Fibroblast of upper back skin (primary cell): ENCODE results near the gene CTDNEP1.
"Not testable (repeated sequence)": the region's sequence is repeated elsewhere in the genome, so short reads cannot be mapped to it uniquely, and the experiment has no call there.

Source experiments
- DNase-seq: peaks from one replicate; pipeline ENCODE4 v3.0.0-alpha.2; 2013

The CTDNEP1 gene

GRCh38 chr17:7243838-7244237, 7.7 kb downstream of the CTDNEP1 start:
- DNase-seq, result not testable (repeated sequence)

GRCh38 chr17:7243453-7243729, 8.1 kb downstream of the CTDNEP1 start:
- no peak for DNase-seq

GRCh38 chr17:7242717-7243452, 8.6 kb downstream of the CTDNEP1 start:
- peak; percentile 95 for DNase-seq

- peak; percentile 90 for DNase-seq
These were observed 9.5 kb downstream of the CTDNEP1 start, which contains the start of gene GABARAP for GRCh38 chr17:7241783-7242716. GABARAP (minus strand) TSS chr17:7242449; CDS start chr17:7242330, 119 bp downstream.

- DNase-seq, result no peak
These were observed 10.3 kb downstream of the CTDNEP1 start for GRCh38 chr17:7241090-7241733.

- no peak for DNase-seq
These were observed 11.2 kb downstream of the CTDNEP1 start for GRCh38 chr17:7240375-7240774.

GRCh38 chr17:7239091-7240027, 12.2 kb downstream of the CTDNEP1 start, which contains the start of gene PHF23:
PHF23 (minus strand) TSS chr17:7239457; CDS start chr17:7239279, 178 bp downstream.
- peak; percentile 100 for DNase-seq

GRCh38 chr17:7238420-7239090, 13.0 kb downstream of the CTDNEP1 start:
- DNase-seq, result peak; percentile 29

- peak; percentile 75 for DNase-seq
These were observed 13.6 kb downstream of the CTDNEP1 start for GRCh38 chr17:7237761-7238419.

GRCh38 chr17:7237266-7237760, 14.2 kb downstream of the CTDNEP1 start:
- DNase-seq, result no peak

GRCh38 chr17:7236808-7237207, 14.7 kb downstream of the CTDNEP1 start:
- no peak for DNase-seq

GRCh38 chr17:7235693-7236665, 15.6 kb downstream of the CTDNEP1 start:
- peak; percentile 25 for DNase-seq

- peak; percentile 95 for DNase-seq
These were observed 17.2 kb downstream of the CTDNEP1 start, which contains the start of gene DVL2 for GRCh38 chr17:7234083-7234951. DVL2 (minus strand) TSS chr17:7234517; CDS start chr17:7234262, 255 bp downstream.

GRCh38 chr17:7233701-7234082, 17.8 kb downstream of the CTDNEP1 start:
- no peak for DNase-seq

- DNase-seq, result no peak
These were observed 19.4 kb downstream of the CTDNEP1 start for GRCh38 chr17:7232114-7232513.

GRCh38 chr17:7229504-7229903, 22.0 kb downstream of the CTDNEP1 start:
- DNase-seq, result no peak

- DNase-seq, result no peak
These were observed 22.6 kb downstream of the CTDNEP1 start for GRCh38 chr17:7228920-7229319.
